Neural cell (in vitro differentiated cells): ENCODE results near the gene FGD6.

Experiments
- CTCF ChIP-seq: fragments of 450-650 bp; IDR thresholded peaks from 2 replicates; pipeline ENCODE4 v1.5.1; 2014; ENCODE audit warnings: antibody characterized with exemption, mild to moderate bottlenecking, moderate library complexity; ENCODE audit not compliant: poor library complexity, severe bottlenecking
- SMC3 ChIP-seq: fragments of 450-650 bp; conservative IDR thresholded peaks from 2 replicates; pipeline ENCODE4 v1.6.1; 2014; ENCODE audit warnings: antibody characterized with exemption, mild to moderate bottlenecking, moderate library complexity; ENCODE audit not compliant: poor library complexity

DNA sequence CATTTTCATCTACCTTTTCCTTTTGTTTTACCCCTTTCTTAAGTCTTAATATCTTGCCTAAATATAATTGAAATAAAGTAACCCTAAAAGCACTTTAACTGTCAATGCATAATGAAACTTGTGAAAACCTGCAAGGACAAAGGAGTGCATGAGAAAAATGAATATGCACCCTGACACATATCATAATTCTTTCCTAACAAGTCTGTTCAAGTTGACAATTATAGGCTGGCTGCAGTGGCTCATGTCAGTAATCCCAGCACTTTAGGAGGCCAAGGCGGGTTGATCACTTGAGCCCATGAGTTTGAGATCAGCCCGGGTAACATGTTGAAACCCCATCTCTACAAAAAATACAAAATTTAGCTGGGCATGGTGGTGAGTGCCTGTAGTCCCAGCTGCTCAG is 65.4 kb downstream of the FGD6 start:
- TF ChIP-seq CTCF (no peak), SMC3 (no peak)
